ENCODE data around the gene PRPF39.
"Not testable (repeated sequence)": the region's sequence is repeated elsewhere in the genome, so short reads cannot be mapped to it uniquely, and the experiment has no call there.

The PRPF39 gene

GRCh38 chr14:45081096-45081495 is 2.8 kb upstream of the PRPF39 start:
- DNase-seq (ENCODE audit: low read depth in 2 of 2), result not testable (repeated sequence)

GRCh38 chr14:45082420-45082819 is 1.5 kb upstream of the PRPF39 start:
- DNase-seq (ENCODE audit: low read depth in 2 of 2), result no peak

- no peak for DNase-seq (ENCODE audit: low read depth in 2 of 2)
Observed at GRCh38 chr14:45083617-45083975, 320 bp upstream of the PRPF39 start.

GRCh38 chr14:45084946-45085346 is 1.0 kb downstream of the PRPF39 start:
- DNase-seq (ENCODE audit: low read depth in 2 of 2), result no peak

GRCh38 chr14:45089813-45090212 is 5.9 kb downstream of the PRPF39 start:
- DNase-seq (ENCODE audit: low read depth in 2 of 2), result peak in 1 of 2 donors; percentile 26

GRCh38 chr14:45091710-45092109 is 7.8 kb downstream of the PRPF39 start:
- DNase-seq (ENCODE audit: low read depth in 2 of 2), result no peak

GRCh38 chr14:45094275-45094674 is 10.4 kb downstream of the PRPF39 start:
- no peak for DNase-seq (ENCODE audit: low read depth in 2 of 2)

- no peak for DNase-seq (ENCODE audit: low read depth in 2 of 2)
Observed at GRCh38 chr14:45095143-45095542, 11.2 kb downstream of the PRPF39 start.

- DNase-seq (ENCODE audit: low read depth in 2 of 2), result no peak
Observed at GRCh38 chr14:45096218-45096617, 12.3 kb downstream of the PRPF39 start.

- no peak for DNase-seq (ENCODE audit: low read depth in 2 of 2)
Observed at GRCh38 chr14:45103806-45104205, 19.9 kb downstream of the PRPF39 start.

GRCh38 chr14:45104561-45104960 is 20.6 kb downstream of the PRPF39 start:
- DNase-seq (ENCODE audit: low read depth in 2 of 2), result no peak

- DNase-seq (ENCODE audit: low read depth in 2 of 2), result no peak
Observed at GRCh38 chr14:45112896-45113781, 29.2 kb downstream of the PRPF39 start.

- no peak for DNase-seq (ENCODE audit: low read depth in 2 of 2)
Observed at GRCh38 chr14:45114327-45114726, 30.4 kb downstream of the PRPF39 start.

GRCh38 chr14:45118594-45118993 is 34.7 kb downstream of the PRPF39 start:
- DNase-seq (ENCODE audit: low read depth in 2 of 2), result no peak

- DNase-seq (ENCODE audit: low read depth in 2 of 2), result no peak
Observed at GRCh38 chr14:45120096-45120495, 36.2 kb downstream of the PRPF39 start.

GRCh38 chr14:45123271-45123670 is 39.4 kb downstream of the PRPF39 start:
- DNase-seq (ENCODE audit: low read depth in 2 of 2), result no peak

GRCh38 chr14:45125754-45126153 is 41.8 kb downstream of the PRPF39 start:
- DNase-seq (ENCODE audit: low read depth in 2 of 2), result no peak

- DNase-seq (ENCODE audit: low read depth in 2 of 2), result no peak
Observed at GRCh38 chr14:45128963-45129629, 45.2 kb downstream of the PRPF39 start.

- DNase-seq (ENCODE audit: low read depth in 2 of 2), result no peak
Observed at GRCh38 chr14:45133683-45134050, 49.8 kb downstream of the PRPF39 start.

- peak; percentile 83 to 89 for DNase-seq (ENCODE audit: low read depth in 2 of 2)
Observed at GRCh38 chr14:45134051-45134958, 50.4 kb downstream of the PRPF39 start, which contains the start of gene FKBP3. Gene FKBP3, minus strand, starts transcription at chr14:45134481. Its CDS starts 25 bp downstream, at chr14:45134456.

GRCh38 chr14:45135156-45135555 is 51.2 kb downstream of the PRPF39 start:
- no peak for DNase-seq (ENCODE audit: low read depth in 2 of 2)

Measured in activated CD4-positive, alpha-beta T cell treated with anti-CD3 and anti-CD28 coated beads for 24 hours (primary cell).